Fibroblast of mammary gland (primary cell): ENCODE results near the gene AKNA.
A peak's percentile ranks its signal among the peaks of the same experiment; 100 is the strongest.

ENCODE experiments used
- DNase-seq: peaks from one replicate; pipeline ENCODE4 v3.0.0-alpha.2; 2010; ENCODE audit warnings: low read depth
- H3K4me3 ChIP-seq: 2 replicates; pipeline ENCODE4 v1.5.1; 2011; ENCODE audit warnings: low read depth, mild to moderate bottlenecking, low read length, moderate library complexity; ENCODE audit not compliant: control insufficient read depth
- CTCF ChIP-seq: conservative IDR thresholded peaks from 2 replicates; pipeline ENCODE4 v1.5.1; 2011; ENCODE audit warnings: low read depth, low read length, inconsistent platforms; ENCODE audit not compliant: control insufficient read depth, insufficient read depth

The AKNA gene

DNA sequence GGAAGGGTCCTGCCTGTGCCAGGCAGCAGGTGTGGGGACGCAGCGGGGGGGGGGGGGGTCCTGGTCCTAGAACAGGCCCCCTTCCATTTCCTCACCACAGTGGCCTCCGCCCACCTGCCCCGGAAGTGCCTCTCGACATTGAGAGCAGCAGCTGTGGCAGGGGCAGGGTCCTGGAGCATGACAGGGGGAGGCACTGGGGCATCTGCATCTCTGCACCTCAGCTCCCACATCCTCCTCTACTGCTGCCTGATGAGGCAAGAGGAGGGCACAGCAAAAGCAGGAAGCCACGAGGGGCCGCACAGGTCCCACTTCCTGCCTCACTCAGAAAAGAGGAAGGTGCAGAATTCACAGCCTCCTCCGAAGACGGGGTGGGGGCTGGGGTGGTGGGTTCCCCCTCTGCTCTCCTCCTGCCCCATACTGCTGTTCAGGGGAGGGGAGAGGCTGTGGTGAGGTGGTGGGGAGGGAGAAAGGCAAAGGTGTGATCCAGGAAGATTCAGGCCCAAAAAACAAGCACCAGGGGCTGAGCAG, 14.8 kb downstream of the AKNA start:
- no peak for DNase-seq
- no peak for TF ChIP-seq CTCF
- H3K4me3 ChIP-seq: no peak overlapping the region

DNA sequence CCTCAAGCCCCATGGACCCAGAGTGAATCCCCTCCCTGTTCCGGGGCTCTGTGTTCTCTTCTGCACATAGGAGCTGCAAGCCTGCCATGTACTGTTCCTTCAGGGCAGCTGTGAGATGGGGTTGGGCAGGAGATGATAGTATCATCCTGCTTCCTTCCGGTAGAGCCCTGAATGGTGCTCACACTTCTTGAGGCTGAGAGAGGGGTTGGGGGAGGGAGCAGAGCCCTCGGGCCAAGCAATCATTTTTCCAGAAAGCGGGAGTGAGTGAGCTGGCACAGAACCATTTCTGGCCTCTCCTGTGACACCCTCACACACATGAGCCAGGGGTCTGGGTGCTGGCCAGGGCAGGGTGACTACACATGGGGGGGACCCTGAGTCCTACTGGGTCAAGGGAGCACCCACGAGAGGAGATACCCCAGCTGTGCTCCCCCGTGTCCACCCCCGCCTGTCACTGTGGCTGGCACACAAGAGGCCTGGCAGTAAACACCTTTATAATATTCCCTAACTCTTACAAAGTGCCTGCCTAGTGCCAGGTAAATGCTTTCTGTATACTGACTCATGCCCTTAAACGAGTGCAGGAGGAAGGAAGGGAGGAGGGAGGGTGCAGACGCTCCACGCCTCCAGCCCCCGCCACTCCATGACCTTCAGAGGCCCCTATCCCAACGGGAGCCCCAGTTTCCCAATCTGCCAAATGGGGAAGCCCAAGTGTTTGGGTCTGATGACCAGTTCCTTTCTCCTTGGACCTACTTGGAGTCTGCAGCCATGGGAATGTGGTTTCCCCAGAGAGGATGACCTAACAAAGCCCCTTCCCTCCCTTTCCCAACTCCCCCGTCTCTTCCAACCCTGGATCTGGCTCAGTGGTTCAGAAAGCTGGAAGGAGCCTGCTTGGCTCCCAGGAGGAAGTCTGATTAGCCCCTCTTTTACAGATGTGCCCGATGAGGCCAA, 15.5 kb downstream of the AKNA start:
- DNase-seq: peak; percentile 74
- H3K4me3 ChIP-seq: no peak overlapping the region
- TF ChIP-seq CTCF: no peak

DNA sequence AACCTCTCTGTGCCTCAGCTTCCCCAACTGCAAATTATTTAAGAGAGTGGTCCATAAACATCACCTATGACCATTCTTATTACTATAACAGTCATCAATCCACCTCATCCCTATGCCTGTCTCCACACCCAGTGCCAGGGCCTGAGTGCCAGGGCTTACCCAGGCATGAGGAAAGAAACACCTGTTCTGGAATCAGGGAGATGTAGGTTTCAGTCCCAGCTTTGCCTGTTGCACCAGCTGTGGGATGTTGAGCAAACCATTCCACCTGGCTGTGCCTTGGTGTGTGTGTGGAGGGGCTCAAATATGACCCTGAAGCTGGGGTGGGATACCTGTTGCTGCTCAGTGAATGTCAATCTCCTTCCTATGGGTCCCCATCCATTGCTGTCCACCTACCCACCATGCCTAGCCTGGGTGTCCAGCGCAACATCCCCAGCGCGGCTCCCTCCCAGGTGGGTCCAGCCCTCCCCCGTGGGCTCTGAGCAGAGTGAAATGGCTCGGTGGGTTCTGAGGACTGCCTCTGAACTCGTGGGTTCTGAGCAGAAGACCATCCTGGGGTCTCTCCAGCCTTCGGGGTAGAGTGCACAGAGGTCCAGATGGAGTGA, 16.3 kb downstream of the AKNA start:
- H3K4me3 ChIP-seq: no peak overlapping the region
- no peak for TF ChIP-seq CTCF
- DNase-seq: no peak

DNA sequence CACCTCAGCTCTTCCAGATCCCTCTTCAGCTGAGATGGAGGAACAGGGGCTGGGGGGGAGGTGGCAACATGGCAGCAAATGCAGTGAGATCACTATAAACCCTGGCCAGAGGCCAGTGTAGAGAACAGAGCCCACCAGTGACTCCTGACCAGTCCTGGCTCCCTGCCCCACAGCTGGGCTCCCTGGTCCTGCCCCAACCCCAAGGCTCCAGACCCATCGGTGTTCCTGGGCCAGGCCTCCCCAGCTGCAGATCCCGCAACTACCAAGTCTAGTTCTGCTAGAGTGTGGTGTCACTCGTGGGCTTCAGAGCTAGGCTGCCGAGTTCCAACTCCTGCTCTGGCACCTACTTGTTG, 16.8 kb downstream of the AKNA start:
- DNase-seq: no peak
- H3K4me3 ChIP-seq: no peak overlapping the region
- TF ChIP-seq CTCF: no peak

GRCh38 chr9:114370251-114370967, 17.4 kb downstream of the AKNA start:
- no peak overlapping the region for H3K4me3 ChIP-seq
- DNase-seq: no peak
- no peak for TF ChIP-seq CTCF

- no peak for DNase-seq
- H3K4me3 ChIP-seq: no peak overlapping the region
- no peak for TF ChIP-seq CTCF
Measured at GRCh38 chr9:114369216-114370130, 18.3 kb downstream of the AKNA start.
